HG02642 (cell line): Measurements from ENCODE around the gene TBCCD1.
"Not testable (repeated sequence)": the region's sequence is repeated elsewhere in the genome, so short reads cannot be mapped to it uniquely, and the experiment has no call there.

ENCODE experiments used
- ATAC-seq: cut with Tn5 transposase; IDR thresholded peaks from one replicate; pipeline ENCODE4 v1.9.1; 2021; ENCODE audit warnings: mild to moderate bottlenecking; ENCODE audit not compliant: unreplicated experiment, poor library complexity

The TBCCD1 gene

DNA sequence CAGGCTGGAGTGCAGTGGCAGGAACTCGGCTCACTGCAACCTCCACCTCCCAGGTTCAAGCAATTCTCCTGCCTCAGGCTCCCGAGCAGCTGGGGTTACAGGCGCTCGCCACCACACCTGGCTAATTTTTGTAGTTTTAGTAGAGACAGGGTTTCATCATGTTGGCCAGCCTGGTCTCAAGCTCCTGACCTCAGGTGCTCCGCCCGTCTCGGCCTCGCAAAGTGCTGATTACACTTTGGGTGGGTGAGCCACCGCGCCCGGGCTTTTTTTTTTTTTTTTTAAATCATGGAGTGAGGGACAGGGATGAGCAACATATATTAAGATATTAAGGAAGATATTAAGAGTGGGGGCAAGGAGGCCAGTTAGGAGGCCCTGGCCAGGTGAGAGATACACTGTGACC is 2.2 kb upstream of the TBCCD1 start:
- ATAC-seq, result not testable (repeated sequence)

DNA sequence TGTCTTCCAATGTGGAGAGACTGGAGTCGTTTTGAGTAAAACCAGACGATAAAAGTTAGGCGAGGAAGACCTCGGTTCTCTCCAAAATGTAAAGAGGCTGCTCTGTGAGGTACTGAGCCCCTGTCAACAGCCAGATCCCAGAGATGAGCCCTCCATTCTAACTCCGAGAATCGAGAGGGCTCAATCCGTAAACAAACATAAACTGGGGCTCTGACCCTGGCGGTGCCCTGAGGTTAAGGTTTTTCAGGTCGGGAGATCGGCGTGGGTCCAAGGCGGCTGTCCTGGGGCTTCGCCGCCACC is 417 bp downstream of the TBCCD1 start:
- ATAC-seq, result no peak

DNA sequence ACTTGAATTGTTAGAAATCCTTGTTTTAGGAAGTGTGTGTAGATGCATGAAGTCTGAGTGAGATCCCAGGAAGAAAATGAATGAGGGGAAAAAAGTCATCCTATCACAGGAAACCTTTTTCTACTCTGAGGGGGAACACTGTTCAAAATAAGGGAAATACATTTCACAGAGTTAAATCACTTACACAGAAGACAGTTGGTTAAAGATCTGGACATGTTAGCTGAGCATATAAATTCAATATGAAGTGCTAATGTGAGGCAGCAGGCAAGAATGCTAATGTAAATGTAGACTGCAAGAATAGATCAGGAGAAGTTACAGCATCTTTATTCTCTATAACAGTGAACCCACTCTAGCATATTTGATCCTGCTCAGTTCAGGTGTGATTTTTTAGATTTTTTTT is 2.6 kb downstream of the TBCCD1 start:
- no peak for ATAC-seq

DNA sequence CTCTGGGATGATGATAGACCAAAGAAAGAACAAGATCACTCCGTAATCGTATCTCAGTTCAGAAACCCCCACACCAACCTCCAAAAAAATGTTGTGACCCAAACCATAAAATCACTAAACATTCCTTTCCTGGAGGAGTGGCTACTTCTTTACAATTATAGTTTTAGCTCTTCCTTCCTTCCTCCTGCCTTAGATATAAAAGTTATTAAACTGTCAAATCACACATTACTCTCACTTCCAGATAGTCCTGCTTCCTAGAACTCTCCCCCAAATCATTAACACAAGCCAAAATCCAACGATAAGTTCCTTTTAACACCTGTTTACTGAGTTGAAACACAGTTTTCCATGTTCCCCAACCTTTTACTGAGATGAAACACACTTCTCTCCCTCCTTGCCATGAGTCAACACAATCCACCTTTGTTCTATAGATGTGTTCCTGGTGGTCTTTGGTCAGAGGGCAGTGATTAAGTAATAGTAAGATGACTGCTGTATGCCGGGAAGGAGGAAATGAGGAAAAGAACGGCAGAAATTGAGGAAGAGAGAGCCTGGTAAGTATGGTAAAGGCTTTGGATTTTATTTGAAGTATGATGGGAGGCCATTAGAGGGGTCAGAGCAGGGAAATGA is 14.6 kb downstream of the TBCCD1 start:
- ATAC-seq, result no peak

DNA sequence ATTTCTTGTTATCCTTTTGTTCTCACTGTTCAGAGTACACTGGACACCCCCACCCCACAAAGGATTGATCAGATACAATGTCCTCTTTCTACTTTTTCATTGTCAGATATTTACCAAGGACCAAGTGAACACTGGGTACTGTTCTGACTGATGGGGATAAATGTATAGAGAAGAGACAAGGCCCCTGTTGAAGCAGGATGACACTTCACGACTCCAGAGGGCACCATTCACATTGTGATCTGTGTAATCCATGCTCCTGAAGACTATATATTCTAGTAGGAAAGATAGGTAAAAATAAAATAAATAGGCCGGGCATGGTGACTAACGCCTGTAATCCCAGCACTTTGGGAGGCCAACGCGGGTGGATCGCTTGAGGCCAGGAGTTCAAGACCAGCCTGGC is 15.8 kb downstream of the TBCCD1 start:
- ATAC-seq, result no peak

DNA sequence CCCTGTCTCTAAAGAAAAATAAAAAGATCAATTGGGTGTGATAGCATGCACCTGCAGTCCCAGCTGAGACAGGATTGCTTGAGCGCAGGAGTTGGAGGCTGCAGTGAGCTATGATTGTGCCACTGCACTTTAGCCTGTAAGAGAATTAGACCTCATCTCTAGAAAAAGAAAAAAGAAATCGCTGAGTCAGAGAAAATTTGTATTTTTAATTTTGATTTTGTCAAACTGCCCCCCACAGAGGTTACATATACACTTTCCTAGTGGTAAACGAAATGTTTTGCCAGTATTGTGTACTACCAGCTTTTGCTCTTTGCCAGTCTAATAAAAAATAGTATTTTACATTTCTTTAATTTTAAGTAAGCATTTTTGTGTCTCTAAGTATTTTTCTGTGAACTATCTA is 17.6 kb downstream of the TBCCD1 start:
- ATAC-seq, result no peak

DNA sequence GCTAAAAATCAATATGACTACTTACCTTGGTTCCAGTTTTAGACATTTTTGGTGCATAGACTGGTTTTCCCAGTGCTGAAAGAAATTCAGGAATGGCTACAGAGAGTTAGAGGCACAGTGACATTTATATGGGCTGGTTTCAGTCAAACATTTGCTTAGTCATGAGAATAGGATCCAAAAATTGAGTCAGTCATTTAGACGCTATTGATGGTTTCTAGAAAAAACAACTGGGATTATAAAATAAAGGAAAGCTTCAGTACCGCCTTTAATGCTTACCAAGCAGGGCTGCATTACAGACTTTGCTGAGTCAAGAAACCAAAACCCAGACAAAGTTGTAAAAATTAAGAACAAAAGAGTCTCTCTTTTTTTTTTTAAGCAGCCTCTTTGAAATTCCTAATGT is 22.9 kb downstream of the TBCCD1 start, which contains the start of gene CRYGS:
TSS of gene CRYGS (minus strand) at position 100 of the 400 bp plus-strand sequence. CDS start at position 46, 54 bp downstream.
- no peak for ATAC-seq

DNA sequence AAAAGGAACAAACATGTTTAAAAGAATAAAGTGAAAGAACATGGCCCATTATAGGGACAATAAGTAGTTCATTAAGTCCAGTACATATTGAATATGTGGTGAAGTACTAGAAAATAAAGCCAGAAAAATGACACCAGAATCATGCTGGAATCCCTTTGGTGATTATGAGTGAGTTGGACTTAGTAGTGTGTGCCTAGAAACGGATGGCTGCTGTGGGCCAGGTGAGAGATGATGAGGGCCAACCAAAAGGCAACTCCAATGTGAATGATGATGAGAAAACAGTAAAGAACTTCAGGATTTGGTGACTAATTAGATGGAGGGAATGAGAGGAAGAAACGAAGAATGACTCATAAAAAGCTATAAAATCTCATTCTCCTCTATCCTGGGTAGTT is 26.3 kb downstream of the TBCCD1 start:
- no peak for ATAC-seq

DNA sequence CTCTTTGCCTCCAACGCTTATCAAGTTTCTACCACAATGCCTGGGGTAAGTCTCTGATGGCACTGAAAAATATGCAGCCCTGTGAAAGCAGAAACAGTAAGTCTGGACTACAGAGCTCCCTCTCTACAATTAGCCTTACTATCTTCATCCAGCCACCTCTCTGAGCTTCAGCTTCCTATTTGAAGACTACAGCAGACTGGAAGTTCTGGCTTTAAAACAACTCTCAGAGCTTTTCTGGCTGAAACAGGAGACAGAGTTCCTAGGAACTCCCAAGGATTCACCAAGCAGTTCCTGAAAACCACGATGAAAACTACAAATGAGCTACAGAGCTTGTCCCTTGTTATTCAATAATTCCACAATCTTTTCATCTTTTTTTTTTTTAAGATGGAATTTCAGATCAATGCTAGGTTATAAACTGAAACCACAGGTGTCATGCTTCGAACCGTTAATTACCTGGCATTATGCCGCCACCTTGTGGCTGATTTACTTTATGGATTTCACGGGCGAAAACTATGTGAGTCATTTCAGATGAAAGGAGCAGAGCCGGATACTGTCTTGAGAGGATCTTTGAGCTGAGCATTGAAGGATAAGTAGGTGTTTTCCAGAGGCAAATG is 26.8 kb downstream of the TBCCD1 start:
- ATAC-seq, result peak; percentile 62

DNA sequence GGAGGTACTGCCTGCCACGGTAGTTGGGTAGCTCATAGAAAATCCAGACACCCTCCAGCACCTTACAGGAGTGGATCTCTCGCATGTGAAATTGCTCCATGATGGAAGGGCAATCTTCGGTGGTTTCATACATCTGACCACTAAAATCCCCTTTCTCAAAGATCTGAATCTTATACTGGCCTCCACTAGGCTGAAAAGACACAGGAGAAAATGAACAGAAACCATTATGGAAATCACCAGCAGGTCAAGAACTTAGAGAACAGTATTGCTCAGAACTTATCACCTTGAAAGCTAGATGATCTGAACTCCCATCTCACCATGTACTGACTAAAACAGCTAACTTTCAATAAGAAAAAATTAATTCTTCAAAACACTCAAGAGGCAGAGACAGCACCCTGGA is 28.4 kb downstream of the TBCCD1 start:
- ATAC-seq, result peak; percentile 35

DNA sequence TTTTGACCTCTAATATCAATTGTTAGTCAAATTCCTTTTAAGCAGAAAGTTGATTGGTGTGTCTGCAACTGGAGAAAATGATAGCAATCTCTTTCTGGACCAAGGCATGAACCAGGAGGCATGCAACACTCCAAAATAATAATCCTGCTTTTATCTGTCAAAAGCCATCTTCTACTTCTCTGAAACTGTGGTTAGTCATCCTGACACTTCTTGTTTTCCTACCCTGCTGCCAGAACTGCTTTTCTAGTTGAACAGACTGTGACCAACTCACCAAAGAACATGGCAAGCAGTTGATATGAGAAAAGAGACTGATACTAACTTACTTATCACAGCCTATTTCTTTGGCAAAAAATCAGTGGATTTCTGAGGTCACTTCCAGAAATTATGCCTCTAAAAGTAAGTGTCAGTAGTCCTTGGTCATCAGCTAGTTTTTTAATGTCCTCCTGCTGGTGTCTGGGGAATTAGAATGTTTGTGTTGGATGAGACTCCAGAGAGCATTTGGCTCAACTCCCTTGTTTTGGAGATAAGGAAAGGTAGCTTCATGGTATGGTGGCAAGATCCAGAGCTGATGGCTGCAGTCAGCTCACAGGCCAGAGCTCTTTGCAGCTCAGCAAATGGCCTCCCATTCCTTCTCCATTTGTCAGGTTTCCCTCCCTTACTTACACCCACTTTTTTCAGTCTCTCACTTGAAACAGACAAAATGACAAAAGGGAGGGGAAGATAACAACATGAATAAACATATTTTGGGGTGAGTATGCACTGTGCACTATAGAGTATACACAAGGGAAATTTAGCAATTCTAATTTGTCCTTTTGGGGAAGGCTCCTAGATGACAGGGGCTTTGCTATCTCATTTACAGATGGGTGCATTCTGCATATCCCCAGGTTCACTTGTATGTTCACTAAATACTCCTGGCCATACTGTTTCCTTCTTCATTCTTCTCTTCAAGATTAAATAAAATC is 30.0 kb downstream of the TBCCD1 start:
- ATAC-seq, result no peak

DNA sequence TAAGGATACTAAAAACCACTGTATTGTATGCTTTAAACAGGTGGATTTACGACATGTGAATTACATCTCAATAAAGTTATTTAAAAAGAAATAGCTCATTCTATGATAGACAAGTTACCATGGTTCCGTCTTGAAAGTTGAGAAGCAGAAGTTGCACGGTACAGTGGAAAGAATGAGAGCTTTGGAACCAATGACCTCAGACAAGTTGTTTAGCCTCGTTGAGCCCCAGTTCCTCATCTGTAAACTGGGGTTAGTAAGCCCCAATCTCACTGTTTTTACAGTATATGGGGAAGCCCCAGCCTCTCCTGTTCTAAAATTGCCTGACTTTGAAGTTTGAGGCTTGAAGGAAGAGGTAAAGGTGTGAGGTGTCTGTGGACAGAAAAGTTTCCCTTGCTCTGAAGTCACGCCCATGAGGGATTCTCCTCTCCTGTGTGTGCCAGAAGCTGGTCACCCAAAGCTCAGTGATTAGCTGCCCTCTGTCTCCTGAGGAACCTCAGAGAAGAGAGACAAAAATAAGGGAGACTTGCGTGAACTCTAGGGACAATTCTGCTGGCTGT is 32.9 kb downstream of the TBCCD1 start:
- peak; percentile 72 for ATAC-seq

DNA sequence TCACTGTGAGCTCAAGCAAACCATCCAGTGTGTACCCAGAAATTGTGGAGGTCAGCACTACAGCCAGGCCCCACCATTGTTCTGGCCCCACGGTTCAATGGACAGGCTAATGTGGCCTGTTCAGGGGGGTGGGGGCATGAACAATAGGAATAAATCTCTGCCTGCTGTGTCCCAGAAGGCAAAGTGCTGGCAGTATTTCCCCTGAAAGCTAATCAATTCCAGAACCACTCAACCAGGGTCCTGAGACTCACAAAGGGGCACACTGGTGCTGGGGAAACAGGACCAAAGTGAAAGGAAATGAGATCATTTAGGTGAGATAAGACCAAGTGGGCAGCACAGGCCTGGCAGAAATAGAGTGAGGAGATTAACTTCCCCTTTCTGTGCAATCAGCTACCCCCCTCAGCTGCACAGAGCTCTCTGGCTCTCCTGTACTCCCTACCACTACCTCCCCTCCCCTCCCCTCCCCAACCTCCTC is 34.5 kb downstream of the TBCCD1 start:
- peak; percentile 54 for ATAC-seq

DNA sequence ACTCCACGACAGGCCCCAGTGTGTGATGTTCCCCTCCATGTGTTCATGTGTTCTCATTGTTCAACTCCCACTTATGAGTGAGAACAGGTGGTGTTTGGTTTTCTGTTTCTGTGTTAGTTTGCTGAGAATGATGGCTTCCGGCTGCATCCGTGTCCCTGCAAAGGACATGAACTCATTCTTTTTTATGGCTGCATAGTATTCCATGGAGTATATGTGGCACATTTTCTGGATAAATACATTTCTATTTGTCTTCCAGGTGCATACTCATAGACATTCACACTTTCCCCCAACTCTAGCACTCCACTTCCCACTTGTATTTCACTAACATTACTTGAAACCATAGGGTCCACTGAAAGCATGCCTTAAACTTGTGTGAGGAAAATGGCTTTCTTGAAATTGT is 35.4 kb downstream of the TBCCD1 start:
- not testable (repeated sequence) for ATAC-seq

DNA sequence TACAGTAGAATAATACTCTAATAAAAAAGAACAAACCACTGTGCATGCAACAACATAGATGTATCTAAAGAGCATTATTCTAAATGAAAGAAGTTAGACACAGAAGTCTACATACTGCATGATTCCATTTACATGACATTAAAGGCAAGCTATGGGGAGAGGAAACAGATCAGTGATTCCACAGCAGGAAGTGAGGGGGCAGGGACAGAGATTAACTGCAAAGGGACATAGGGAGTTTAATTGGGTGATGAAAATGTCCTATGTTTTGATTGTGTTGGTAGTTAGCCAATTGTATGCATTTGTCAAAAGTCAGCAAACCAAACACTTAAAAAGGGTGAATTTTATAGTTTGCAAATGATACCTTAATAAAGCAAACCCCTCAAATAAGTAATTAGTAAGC is 36.7 kb downstream of the TBCCD1 start:
- no peak for ATAC-seq

DNA sequence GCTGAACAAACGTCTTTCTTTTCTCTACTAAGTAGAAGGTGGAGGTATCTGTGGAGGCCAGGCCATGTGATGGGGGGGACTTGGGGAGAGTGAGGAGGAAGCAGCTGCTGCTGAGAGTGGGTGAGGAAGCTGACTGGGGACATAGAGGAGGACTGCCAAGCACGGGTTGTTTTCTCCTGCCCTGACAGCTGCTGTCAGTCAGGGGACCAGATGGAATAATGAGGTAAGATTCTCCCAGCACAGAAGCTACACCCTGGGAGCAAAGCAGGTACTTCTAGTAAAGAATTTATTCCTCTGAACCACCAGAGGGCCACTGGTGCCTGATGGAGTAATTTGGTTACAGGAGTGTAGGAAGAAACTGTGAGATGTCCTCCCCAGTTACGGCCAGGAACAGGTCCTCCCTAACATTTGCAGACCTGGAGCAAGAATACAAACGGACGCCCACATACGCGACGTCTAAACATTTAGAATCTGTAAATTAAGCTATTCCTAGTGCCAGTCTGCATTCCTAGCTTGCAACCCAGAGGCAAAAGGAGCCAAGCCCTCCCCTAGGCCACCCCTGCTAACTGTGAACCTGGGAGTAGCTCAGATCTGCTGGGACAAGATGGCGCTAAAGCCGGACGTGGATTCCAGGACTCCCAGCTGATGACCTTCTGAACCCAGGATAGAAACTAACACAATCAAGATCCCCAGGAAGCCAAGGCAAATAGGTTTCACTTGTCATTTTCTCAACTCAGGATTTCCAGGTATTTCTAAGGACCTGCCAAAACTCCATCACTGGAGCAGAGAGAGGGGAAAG is 37.7 kb downstream of the TBCCD1 start:
- no peak for ATAC-seq

DNA sequence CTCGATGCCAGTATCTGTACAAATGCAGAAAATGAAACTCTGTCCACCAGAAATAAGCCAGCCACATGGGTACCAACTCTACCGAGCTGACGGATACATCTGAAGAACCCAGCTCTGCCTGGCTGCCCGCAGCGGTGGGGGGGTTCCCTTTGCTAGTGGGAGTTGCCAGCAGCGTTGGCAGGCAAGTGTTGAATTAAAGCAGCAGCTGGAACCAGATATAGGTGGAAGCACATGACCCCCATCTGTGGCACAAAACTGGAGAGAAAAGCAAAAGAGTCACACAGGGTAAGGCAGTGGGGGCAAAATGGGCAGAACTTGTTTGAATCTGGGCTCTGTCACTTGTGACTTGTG is 40.9 kb downstream of the TBCCD1 start:
- ATAC-seq, result peak; percentile 37

DNA sequence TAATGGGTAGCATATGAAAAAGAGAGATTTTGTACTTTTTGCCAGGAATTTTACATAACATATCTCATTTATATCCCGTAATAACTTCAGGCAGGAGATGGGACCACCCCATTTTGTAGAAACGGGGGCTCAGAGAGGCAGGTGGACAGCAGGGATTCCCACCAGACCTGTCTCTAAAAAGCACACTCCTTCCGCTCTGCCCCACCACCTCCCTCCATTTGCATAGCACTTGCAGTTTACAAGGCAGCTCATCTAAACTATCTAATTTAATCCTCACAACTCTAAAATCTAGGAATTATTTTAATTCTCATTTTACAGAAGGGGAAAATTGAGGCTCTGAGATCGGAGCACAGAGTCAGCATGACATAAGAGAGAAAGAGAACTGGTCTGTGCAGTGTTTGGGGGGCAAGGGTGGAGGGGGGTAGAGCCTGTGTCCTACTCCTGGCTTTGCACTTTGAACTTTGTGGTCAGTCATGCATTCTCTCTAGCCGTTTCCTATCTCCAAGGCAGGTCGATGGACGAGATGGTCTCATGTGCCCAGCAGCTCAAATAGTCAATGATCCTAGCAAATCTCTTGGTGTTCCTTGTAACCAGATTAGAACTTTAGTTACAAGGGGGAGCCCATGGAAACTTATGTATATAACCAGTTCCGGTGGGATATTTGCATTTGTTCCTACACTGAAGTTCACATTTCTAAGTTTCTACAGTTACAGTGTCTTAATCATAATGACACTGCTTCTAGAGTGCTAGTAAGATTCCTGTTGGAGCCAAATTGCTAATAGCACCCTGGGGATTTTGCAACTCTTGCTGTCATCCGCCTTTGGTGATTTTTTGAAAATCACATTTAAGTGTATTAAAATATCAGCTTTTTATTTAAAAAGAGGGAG is 41.5 kb downstream of the TBCCD1 start:
- peak; percentile 30 for ATAC-seq

DNA sequence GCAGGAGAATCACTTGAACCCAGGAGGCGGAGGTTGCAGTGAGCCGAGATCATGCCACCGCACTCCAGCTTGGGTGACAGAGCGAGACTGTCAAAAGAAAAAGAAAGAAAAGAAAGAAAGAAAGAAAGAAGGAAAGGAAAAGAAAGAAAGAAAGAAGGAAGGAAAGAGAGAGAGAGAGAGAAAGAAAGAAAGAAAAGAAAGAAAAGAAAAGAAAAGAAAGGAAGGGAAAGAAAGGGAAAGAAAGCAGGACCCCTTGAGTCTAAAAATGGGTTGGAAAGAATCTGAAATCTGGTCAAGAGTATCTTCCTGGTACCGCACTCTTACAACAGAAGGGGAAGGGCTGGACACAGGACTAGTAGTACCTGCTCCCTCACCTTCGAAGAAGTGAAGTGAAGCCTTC is 42.5 kb downstream of the TBCCD1 start:
- no peak for ATAC-seq
